Stimulated activated CD4-positive, alpha-beta T cell treated with anti-CD3 and anti-CD28 coated beads, Interleukin-15, amount 100 ng/mL, for 1 hour (primary cell): ENCODE data around the gene RFC5.
"Not testable (repeated sequence)": the region's sequence is repeated elsewhere in the genome, so short reads cannot be mapped to it uniquely, and the experiment has no call there.

ENCODE experiments used
- DNase-seq, 2 donors: peaks; one replicate each; pipeline ENCODE4 v3.0.0-alpha.2; 2020; ENCODE audit warnings: low read depth in 1 of 2, low spot score in 1 of 2

The RFC5 gene

GRCh38 chr12:118073768-118074167, 57.3 kb downstream of the RFC5 start:
- no peak for DNase-seq

GRCh38 chr12:118081521-118081920, 65.0 kb downstream of the RFC5 start:
- not testable (repeated sequence) for DNase-seq
